ENCODE measurements around the gene PI3.

Gene PI3

GRCh38 chr20:45211569-45212474 is 37.1 kb downstream of the PI3 start:
- no peak overlapping the region for H2AFZ ChIP-seq (ENCODE audit: low read depth, low read length)
- no peaks in the 10 kb centered on the region for H3K4me1 ChIP-seq (ENCODE audit: insufficient read depth, low read length)
- no peaks in the 10 kb centered on the region for H3K9me3 ChIP-seq (ENCODE audit: insufficient read depth, low read length, severe bottlenecking)
- no peak for TF ChIP-seq EZH2 (IDR thresholded peaks at IDR 0.05; ENCODE audit: borderline replicate concordance, low read depth, low read length, severe bottlenecking)
- TF ChIP-seq, protein P1, sequence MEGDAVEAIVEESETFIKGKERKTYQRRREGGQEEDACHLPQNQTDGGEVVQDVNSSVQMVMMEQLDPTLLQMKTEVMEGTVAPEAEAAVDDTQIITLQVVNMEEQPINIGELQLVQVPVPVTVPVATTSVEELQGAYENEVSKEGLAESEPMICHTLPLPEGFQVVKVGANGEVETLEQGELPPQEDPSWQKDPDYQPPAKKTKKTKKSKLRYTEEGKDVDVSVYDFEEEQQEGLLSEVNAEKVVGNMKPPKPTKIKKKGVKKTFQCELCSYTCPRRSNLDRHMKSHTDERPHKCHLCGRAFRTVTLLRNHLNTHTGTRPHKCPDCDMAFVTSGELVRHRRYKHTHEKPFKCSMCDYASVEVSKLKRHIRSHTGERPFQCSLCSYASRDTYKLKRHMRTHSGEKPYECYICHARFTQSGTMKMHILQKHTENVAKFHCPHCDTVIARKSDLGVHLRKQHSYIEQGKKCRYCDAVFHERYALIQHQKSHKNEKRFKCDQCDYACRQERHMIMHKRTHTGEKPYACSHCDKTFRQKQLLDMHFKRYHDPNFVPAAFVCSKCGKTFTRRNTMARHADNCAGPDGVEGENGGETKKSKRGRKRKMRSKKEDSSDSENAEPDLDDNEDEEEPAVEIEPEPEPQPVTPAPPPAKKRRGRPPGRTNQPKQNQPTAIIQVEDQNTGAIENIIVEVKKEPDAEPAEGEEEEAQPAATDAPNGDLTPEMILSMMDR (IDR thresholded peaks at IDR 0.05; ENCODE audit: borderline replicate concordance, extremely low read depth, low read length, poor library complexity, severe bottlenecking), result no peak
- no peaks in the 10 kb centered on the region for H3K36me3 ChIP-seq (ENCODE audit: insufficient read depth, low read length)
- no peaks in the 10 kb centered on the region for H4K20me1 ChIP-seq (ENCODE audit: insufficient read depth, low read length)
- H3K9ac ChIP-seq (ENCODE audit: low read depth, low read length), result no peak overlapping the region
- H3K27ac ChIP-seq (ENCODE audit: low read length), result no peak overlapping the region
- ATAC-seq (ENCODE audit: insufficient read depth, low read depth), result no peak
- H3K79me2 ChIP-seq (ENCODE audit: insufficient read depth, low read length), result no peaks in the 10 kb centered on the region
- H3K27me3 ChIP-seq (ENCODE audit: insufficient read depth, low read length, poor library complexity), result peaks cover 20% of the 10 kb centered on the region
- DNase-seq, result no peak
- no peak overlapping the region for H3K4me3 ChIP-seq (ENCODE audit: low read depth in 1 of 2, low read length in 2 of 2)
- H3K4me2 ChIP-seq (ENCODE audit: insufficient read depth, low read length), result no peak overlapping the region

DNA sequence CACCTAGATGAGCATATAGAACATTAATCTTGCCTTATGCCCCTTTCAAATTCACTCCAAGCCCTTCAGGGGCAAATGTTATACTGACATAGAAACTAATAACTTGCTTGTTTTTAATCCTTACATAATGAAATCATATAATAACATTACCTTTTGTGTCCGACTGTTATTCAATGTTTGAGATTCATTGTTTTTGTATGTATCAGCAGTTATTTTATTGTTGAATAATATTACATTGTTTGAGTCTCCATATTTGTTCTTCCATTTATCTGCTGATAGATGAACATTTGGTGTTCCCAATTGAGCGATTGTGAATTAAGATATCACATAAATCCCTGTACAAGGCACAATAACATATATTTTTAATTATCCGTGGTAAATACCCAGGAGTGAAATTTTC is 38.1 kb downstream of the PI3 start:
- no peaks in the 10 kb centered on the region for H3K36me3 ChIP-seq (ENCODE audit: insufficient read depth, low read length)
- H3K9ac ChIP-seq (ENCODE audit: low read depth, low read length), result no peak overlapping the region
- H4K20me1 ChIP-seq (ENCODE audit: insufficient read depth, low read length), result no peaks in the 10 kb centered on the region
- ATAC-seq (ENCODE audit: insufficient read depth, low read depth) (no peak), DNase-seq (no peak)
- no peak overlapping the region for H2AFZ ChIP-seq (ENCODE audit: low read depth, low read length)
- H3K27me3 ChIP-seq (ENCODE audit: insufficient read depth, low read length, poor library complexity), result peaks cover 11% of the 10 kb centered on the region
- H3K4me1 ChIP-seq (ENCODE audit: insufficient read depth, low read length), result no peaks in the 10 kb centered on the region
- TF ChIP-seq, protein P1 (IDR thresholded peaks at IDR 0.05; ENCODE audit: borderline replicate concordance, extremely low read depth, low read length, poor library complexity, severe bottlenecking), result no peak
- TF ChIP-seq EZH2 (IDR thresholded peaks at IDR 0.05; ENCODE audit: borderline replicate concordance, low read depth, low read length, severe bottlenecking), result no peak
- no peak overlapping the region for H3K4me2 ChIP-seq (ENCODE audit: insufficient read depth, low read length)
- H3K27ac ChIP-seq (ENCODE audit: low read length), result no peak overlapping the region
- H3K79me2 ChIP-seq (ENCODE audit: insufficient read depth, low read length), result no peaks in the 10 kb centered on the region
- H3K9me3 ChIP-seq (ENCODE audit: insufficient read depth, low read length, severe bottlenecking), result no peaks in the 10 kb centered on the region
- no peak overlapping the region for H3K4me3 ChIP-seq (ENCODE audit: low read depth in 1 of 2, low read length in 2 of 2)

DNA sequence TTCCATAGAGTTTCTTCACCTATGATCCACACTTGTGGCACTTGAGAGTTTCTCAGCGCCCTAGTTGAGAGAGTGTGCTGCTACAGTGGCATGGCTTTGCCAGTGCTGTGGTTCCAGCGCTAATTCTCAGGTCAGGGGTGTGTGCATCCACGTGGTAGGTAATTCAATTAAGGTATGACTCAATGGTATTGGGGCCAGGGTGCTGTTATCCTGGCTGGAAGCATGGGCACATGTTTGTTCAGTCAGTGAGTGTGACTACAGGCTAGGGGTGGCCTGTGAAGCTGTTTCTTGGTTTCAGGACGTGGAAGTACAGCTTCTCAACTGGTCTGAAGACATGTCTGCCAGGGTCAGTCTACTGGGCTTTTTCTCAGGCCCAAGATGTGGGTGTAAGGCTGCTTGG is 43.4 kb downstream of the PI3 start:
- ATAC-seq (ENCODE audit: insufficient read depth, low read depth), result no peak
- Histone ChIP-seq H2AFZ (ENCODE audit: low read depth, low read length) (no peak overlapping the region), H4K20me1 (ENCODE audit: insufficient read depth, low read length) (no peaks in the 10 kb centered on the region), H3K27me3 (ENCODE audit: insufficient read depth, low read length, poor library complexity) (peaks cover 27% of the 10 kb centered on the region), H3K4me3 (ENCODE audit: low read depth in 1 of 2, low read length in 2 of 2) (no peak overlapping the region), H3K4me2 (ENCODE audit: insufficient read depth, low read length) (no peak overlapping the region), H3K79me2 (ENCODE audit: insufficient read depth, low read length) (no peaks in the 10 kb centered on the region), H3K9me3 (ENCODE audit: insufficient read depth, low read length, severe bottlenecking) (no peaks in the 10 kb centered on the region), H3K4me1 (ENCODE audit: insufficient read depth, low read length) (no peaks in the 10 kb centered on the region), H3K27ac (ENCODE audit: low read length) (no peak overlapping the region), H3K36me3 (ENCODE audit: insufficient read depth, low read length) (no peaks in the 10 kb centered on the region), H3K9ac (ENCODE audit: low read depth, low read length) (no peak overlapping the region)
- DNase-seq, result no peak
- no peak for TF ChIP-seq EZH2 (IDR thresholded peaks at IDR 0.05; ENCODE audit: borderline replicate concordance, low read depth, low read length, severe bottlenecking)
- TF ChIP-seq, protein P1 (IDR thresholded peaks at IDR 0.05; ENCODE audit: borderline replicate concordance, extremely low read depth, low read length, poor library complexity, severe bottlenecking), result no peak

All from DND-41 (cell line).